ENCODE results near the gene PIGS.
A peak's percentile ranks its signal among the peaks of the same experiment; 100 is the strongest.
"Not testable (repeated sequence)": the region's sequence is repeated elsewhere in the genome, so short reads cannot be mapped to it uniquely, and the experiment has no call there.

Gene PIGS

DNA sequence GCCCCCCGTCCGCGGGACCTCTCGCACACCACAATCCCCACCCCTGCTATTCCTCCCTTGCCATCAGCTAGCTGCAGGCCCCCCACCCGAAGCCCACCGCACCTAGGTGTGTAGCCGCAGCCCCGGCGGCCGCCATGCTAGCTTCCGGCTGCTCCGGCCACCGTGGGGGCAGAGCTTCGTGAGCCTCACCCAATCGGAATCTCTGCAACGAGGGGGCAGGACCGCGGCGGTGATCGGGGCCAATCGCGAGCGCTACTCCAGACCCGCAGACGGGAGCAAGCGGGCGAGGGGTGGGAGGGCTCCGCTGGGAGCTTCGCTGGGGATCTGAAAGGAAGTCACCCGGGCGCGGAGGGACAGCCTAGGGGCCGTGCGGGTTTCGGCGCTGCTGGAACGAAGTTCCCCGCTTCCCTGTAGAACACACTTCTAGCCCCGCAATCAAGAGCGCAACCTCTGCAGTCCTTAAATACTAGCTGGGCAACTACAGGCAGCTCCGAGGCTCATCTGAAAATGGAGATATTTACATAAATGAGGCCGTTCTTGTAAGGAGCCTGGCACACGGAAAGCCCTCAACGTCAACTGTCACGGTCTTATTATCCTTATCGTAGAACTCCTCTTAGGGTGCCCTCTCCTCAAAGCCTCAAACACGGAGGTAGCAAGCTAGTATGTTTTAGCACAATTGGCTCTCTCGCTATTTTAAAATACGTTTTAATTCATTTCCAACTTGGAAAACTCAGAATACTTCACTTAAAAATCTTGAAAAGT is at the start of gene PIGS:
TSS of gene PIGS (minus strand) at position 164 of the 762 bp plus-strand sequence. CDS start at position 136, 28 bp downstream.
- peak; percentile 88 for DNase-seq (ENCODE audit: low read depth)

DNA sequence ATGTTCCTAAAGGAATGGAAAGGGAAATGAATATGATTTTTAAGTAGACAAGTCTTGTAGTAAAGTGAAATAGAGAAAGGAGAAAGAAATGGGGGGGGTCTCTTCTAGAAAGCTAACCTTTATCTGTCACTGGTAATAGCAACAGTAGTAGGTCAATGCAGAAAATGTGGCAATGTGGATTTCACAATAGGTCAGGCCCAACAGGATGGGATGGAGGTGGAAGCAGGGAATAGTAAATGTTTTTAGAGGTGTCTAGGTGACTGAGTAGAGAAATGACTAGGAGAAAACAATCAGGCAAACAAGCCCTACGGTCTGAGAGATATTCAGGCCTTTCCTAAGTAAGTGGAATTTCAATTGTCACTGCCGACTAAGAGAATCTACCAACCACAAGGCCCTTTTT is 48.7 kb upstream of the PIGS start:
- DNase-seq (ENCODE audit: low read depth) = no peak

DNA sequence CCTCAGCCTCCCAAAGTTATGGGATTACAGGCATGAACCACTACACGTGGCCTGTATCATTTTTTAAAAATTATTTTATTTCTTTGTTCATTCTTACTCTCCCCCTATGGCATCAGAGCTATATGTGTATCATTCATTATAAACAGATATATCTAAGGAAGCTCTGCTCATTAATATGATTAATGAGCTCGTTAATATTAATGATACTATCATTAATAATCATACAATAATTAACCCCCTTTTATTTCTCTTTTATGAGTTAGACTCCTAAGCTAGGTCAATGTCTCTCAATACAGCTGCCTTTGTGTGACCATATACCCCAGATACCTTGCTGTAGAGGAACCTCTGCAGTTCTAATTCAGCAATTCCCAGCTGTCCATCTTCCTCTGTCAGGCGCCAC is 47.1 kb upstream of the PIGS start:
- DNase-seq (ENCODE audit: low read depth) = no peak

DNA sequence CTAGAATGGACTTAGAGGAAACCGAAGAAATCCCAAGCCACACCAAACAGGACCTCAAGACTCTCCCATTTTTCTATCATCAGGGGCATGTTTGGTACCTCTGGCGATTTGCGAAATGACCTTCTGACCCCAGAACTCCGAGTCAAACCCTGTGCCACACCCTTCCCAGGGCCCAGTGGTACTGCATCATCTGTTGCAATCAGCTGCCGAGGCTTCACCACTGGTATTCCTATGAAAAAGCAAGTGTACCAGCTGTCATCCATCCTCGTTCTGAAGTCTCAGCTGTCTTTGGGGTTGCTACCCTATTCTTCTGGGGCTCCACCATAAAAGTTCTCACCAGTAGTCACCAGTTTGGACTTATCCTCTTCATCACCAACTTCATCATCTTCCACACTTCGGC is 45.0 kb upstream of the PIGS start:
- DNase-seq (ENCODE audit: low read depth) = no peak

DNA sequence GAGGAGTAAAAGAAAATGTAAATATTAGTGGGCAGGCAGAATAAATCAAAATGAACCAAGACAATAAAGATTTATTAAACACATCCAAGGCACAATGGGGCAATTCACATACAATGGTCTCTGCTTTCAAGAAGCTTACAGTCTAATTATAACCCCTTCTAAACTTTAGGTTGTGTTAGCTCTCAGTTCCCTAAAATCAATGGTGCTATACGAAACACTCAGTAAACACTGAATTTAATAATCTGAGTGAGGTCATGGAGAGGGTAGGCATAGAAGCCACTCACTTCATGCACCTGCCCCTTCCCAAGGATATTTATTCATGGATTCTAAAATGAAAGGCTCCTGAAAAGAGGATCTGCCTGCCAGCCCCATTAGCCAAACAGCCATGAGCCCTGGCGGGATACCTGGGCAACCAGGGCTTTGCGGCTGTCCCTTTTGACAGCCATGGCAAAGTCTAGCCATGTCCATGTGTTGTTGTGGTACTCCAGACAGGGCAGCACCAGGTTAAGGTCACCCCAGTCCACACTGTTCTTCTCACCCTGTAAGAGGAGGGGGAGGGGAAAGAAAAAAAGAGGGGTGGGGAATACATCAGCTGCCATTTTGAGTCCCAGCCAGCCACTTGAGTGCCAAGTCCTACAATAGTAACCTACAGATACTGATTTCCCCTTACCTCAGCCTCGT is 44.1 kb upstream of the PIGS start:
- DNase-seq (ENCODE audit: low read depth) = no peak

DNA sequence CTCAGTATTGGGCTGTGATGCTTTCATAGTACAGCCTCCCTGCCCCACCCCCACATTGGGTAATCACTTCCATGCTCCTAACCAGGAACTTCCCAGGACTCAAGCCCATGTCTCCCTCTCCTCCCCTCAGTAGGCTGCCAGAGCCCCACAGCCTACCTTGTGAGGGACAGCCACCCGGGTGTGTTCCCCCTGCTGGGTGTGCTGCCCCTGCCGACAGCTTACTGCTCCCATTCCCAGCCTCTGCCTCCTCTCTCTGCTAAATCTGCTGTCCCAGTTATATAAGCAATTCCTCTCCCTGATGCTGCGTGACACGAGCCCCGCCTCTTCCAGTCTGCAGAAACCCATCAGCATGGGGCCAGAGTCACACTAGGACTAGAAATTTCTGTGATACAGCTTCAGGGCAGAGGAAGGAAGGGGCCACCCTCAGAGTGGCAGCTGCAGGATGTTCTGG is 42.6 kb upstream of the PIGS start, which contains the start of gene RSKR:
TSS of gene RSKR (minus strand) at position 255 of the 451 bp plus-strand sequence. CDS start at position 231, 24 bp downstream.
- DNase-seq (ENCODE audit: low read depth) = no peak

DNA sequence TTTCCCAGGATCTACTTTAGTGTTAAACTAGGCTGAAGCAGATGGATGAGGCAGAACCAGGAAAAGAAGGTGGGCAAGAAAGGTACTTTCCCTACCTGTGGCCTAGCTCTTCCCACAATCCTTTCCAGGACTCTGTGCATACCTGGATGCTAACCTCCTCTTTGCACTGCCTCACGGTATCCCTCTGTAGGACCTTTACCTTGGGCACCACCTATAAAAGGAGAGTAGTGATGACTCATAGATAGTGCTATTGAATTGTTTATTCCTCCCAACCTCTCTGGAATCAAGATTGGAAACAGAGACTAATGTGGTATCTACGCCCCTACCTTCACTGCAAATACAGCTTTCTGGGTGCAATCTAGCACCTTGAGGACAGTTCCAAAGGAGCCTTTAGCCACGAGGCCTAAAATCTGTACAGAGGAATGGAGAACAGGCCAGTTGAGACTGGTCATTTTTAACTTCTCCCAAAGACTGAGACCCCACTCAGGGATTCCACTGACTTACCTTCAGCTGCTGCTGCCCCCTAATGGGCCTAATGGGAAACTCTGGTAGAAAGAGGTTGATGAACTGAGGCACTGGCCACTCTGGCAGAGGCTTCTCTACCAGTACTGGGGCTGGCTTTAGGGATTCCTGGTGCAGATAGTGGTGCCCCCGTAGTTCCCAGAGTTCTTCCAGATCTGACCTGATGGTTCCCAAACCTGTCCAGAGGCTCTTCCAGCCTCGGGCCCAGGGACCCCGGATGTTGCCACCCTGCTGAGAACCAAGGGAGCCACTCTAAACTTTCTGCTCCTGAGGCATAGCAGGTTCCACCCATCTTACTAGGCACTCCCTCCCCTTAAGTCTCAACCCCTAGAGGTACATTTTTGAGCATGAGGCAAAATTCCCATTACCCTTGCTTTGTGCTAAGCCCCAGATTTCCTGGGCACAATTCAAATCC is 41.9 kb upstream of the PIGS start:
- DNase-seq (ENCODE audit: low read depth) = peak; percentile 20

DNA sequence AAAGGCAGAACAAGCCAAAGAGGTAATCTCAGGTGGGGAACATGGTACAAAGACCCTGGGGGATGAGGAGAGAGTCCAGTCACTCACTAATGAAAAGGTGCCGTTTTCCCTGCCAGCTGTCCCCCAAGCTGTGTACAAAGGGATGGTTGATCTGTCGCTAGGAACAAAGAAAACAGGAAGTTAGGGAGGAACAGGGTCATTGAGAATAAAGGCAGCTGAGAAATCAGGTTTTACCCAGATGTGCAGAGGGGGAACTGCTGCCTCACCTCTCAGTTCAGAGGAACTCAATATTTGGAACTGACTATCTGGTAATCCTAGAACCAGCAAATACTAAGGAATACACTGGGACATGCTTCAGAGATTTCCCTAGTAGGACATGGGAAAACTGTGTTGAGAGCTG is 41.2 kb upstream of the PIGS start:
- DNase-seq (ENCODE audit: low read depth) = no peak

DNA sequence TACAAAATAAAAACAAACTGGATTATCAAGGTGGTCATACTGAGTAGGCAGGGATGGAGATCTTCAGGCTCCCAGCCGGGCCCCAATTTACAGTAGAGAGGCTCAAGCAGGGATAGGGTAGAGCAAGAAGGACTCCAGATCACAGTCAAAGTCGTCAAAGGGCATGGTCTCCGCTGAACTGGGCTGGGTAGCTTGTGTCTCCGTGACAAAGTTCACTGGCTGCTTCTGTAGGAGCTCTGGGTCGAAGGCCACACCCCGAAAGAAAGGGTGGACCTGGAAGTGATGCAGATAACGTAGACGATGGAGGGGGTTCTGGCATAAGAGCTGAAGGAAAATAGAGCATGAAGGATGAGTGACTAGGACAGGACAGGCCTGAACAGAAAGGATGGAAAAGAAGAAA is 39.1 kb upstream of the PIGS start:
- DNase-seq (ENCODE audit: low read depth) = no peak

DNA sequence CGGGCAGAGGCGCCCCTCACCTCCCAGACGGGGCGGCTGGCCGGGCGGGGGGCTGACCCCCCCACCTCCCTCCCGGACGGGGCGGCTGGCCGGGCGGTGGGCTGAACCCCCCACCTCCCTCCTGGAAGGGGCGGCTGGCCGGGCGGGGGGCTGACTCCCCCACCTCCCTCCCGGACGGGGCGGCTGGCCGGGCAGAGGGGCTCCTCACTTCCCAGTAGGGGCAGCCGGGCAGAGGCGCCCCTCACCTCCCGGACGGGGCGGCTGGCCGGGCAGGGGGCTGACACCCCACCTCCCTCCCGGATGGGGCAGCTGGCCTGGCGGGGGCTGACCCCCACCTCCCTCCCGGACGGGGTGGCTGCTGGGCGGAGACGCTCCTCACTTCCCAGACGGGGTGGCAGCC is 32.7 kb upstream of the PIGS start:
- not testable (repeated sequence) for DNase-seq (ENCODE audit: low read depth)

DNA sequence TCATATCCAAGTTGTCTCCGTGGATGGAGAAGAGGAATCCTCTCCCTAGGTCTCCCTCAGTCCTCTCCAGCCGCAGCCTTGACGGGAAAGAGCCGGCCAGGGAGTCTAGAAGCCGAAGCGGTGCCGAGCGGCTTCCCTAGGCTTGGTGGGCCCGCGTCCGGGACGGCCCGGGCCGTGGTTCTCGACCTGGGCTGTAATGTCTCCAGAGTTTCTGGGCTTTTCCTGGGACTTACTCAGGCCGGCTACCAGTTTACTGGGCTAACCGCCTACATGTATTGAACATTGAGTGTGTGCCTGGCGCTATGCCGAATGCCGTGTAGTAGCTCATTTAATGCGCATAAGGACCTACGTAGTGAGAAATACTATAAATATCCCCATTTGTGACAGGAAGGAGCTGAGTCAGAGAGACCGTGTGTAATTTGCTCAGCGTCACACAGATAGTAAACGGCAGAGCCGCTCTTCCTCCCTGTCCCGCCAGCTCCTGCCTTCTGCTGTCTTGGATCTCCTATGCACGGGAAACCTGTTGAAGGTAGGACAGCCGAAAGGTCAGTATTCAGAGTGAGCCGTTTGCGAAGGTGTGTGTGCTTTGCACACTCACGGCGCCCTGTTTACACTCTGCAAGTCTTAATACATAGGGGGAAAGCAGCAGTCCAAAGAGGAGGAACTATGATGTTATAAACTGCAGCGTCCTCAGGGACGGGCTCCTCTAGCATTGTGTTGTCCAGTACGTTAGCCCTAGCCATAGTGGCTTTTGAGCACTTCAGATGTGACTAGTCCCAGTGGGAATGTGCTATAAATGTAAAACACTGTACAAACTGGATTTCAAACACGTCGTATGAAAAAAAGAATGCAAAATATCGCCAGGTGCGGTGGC is 28.2 kb upstream of the PIGS start:
- DNase-seq (ENCODE audit: low read depth) = peak; percentile 24

DNA sequence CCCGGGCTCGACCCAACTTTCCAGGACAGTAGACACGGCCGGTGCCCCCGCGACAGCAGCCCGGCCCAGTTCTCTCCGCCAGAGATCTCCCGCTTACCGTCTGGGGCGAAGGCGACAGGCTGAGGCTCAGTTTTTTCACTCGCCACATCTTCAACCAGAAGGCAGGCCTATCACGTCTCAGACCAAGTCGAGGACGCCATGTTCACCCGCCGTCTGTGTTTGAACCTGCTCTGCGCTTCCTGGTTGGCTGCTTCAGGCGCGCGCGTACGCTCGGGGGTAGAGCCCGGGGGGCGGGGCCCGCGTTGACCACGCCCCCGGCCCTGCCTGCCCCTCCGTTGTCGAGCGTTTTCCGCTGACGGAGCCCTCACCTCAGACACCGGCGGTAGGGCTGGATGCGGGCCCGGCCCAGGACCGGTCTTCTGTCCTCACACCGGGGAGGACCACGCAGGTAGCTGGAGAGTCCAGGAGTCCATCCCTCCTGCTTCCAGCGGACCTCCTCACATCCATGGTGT is 27.5 kb upstream of the PIGS start, which contains the start of gene SPAG5:
TSS of gene SPAG5 (minus strand) at position 227 of the 512 bp plus-strand sequence. CDS start at position 148, 79 bp downstream.
- peak; percentile 92 for DNase-seq (ENCODE audit: low read depth)

DNA sequence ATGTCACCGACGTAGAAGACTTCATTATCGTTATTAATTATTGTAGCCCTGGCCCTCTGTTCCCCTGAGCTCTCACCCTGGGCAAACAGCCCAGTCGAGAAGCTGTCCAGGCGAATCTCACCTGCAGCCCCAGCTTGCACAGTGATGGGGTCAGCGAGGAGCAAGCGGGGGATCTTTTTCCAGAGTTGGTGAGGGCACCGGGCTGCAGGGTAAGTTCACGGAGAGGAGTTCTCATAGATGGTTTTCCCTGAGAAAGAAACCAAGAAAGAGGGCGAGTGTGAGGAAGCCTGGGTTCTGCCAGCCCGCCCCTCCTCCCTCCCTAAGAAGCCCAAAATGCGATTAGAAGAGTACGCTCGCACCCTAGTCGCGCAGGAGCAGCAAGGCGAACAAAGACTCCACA is 27.1 kb upstream of the PIGS start:
- no peak for DNase-seq (ENCODE audit: low read depth)

DNA sequence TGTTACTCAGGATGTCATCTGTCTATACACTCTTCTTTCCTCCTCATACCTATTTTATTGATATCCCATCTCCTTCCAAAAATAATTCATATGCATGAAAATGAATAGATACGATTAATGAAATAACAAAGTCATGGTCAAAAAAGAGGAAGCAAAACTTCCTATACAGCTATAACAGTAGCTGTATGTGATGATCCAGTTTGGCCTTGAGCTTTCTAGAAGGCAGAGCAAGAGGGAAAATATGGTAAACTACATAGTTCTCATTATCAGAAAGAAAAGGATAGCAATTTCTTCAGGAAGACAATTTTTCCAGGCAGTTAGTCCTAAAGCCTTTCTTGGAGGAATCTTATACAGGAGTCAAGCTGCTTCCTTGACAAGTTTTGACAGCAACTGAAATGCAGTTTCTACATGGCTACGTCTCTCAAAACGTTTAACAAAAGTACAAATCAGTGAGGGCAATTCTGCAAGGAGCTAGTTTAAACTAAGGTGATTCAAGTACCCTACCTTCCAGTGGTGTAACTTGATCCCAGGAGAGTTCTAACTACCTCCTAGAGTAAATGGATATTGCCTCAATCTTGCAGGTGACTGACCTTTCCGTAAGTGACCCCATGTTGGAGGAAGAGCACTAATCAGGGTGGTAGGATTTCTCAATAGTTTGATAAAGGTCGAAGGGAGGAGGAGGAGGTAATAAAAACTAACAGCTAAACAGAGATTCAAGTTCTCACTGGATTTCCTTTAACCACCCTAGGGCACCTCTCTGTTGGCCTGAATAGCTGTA is 26.5 kb upstream of the PIGS start:
- no peak for DNase-seq (ENCODE audit: low read depth)

DNA sequence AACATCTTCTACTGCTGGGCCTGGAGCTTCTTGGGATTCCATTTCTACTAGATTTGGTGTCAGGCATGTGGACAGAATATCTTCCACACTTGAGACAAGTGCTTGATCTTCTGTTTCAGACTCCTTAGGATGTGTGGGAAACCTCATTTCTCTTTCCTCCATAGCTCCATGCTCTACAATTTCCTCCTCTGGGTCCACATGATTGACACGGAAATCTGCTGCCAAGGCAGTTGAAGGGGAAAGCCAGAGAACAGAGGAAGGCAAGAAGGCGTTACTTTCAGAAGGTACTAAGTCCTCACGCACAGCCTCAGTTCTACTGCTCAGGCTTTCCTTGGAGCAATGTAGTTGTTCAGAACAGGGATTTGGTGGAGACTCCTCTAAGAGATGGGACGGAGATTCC is 20.9 kb upstream of the PIGS start:
- DNase-seq (ENCODE audit: low read depth) = no peak

DNA sequence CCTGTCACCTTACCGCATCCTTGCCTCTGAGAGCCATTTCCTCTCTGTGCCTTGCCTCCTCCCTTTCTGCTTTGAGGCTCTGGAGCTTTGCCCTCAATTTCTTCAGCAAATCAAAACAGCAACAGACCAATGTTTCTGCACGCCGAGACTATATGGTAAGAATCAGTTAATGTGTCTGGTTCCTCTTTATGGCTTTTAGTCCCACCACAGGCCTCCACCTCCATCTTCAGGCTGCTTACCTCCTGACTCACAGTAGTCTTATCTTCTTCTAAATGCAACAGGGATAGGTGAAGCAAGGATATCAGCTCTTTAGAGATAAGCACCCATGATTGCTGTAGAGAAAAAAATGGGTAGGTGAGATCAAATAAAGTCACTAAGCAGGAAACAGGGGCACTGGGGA is 14.5 kb upstream of the PIGS start:
- DNase-seq (ENCODE audit: low read depth) = no peak

DNA sequence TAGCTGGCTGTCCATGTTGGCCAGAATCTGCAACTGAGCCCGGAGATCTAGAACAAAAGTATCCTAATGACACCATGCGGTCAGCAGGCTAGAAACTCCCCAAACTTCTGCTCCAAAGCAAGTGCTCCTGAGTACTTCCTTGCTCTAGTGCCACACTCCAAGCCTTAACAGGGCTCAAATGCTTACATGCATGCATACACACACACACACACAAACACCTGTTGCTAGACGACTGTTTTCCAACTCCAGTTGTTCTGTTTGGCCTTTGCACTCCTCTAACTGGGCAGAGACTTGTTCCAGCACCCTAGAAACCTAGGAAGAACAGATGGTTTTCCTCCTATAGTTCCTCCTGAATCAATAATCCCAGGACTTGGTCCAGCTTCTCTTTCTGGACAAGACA is 13.1 kb upstream of the PIGS start:
- DNase-seq (ENCODE audit: low read depth) = no peak

DNA sequence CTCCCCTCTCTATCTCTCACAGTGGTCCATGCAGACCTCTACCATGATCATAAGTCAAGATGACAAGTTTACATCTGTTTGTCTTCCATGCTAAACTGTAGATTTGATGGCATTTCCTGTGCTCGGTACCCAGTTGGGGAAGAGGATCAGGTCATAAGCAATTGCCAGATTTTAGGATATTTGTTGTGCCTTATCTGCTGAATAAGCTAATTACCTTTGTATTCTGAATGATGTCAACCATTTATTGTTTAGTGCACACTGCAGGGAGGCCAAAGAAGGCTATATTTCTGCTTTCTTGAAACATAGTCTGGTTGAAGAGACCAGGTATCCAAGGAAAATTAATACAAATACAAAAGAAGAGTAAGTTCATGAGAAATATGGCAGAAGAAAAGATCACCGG is 11.2 kb upstream of the PIGS start:
- DNase-seq (ENCODE audit: low read depth) = no peak

DNA sequence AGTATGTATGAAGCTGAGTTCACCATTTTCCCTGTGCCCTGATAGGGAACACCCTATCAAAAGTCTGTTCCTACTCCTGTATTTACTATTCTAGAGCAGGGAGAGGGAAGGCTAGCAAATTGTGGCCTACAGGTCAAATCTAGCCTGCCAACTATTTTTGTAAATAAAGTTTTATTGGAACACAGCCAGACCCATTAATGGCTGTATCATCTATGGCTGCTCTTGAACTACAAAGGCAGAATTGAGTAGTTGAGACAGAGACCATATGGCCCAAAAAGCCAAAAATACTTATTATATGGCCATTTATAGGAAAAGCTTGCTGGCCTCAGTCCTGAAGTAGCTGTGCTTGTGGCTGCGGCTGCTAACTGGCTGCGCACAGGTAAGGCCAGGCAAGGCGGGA is 9.6 kb upstream of the PIGS start:
- DNase-seq (ENCODE audit: low read depth) = no peak

DNA sequence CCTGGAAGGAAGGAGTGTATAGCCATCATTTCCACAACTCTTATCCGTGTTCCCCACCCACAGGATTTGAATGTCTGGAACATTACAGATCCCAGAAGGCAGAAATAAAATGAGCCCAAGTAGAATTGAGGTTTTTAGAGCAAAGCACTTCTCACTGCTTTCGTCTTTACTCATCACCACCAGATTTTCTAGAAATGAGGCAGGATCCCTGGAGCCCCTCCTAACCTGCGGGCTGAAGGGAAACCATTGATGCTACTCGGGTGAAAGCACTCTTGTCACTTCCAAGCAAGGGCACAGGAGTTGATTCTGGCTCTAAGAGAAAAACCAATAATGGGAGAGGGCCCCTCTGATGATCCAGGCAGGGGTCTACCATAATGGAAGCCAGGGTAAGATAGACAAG is 8.2 kb upstream of the PIGS start:
- DNase-seq (ENCODE audit: low read depth) = no peak
